ENCODE measurements around the gene VTI1A. TPM values are rescaled to one million over a fixed set of nuclear protein-coding genes. Genes with fewer than 3 reads are reported as not detected.

The VTI1A gene
- total and polyA plus RNA-seq, 4 donors, result 23.5 to 46.7 (median 34.3) TPM

DNA sequence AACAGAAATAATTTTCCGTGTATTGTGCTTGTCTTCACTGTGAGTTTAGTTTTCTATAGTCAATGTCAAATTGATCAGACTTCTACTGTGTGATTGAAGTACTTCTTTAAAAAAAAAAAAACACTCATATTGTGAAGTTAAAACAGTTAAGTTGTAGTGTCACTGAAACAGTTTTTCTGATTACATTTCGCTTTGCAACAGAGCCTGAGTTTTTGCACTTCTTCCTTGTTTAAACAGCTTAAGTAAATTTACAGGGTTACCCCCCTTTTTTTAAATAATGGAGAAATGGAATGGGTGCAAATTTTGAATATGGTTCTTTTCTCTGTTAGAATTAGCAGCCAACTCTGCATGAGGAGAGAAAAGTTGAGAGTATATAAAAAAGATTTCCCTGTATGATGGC lies 117.3 kb downstream of the VTI1A start:
- Histone ChIP-seq H3K4me3 (ENCODE audit: low read depth, low read length) (no peak overlapping the region), H3K36me3 (ENCODE audit: control insufficient read depth, insufficient read depth, low read length) (no peaks in the 10 kb centered on the region), H3K9me3 (ENCODE audit: control insufficient read depth, insufficient read depth, low read length) (no peaks in the 10 kb centered on the region), H3K27me3 (ENCODE audit: control insufficient read depth, insufficient read depth, low read length) (no peaks in the 10 kb centered on the region), H3K4me1 (ENCODE audit: control insufficient read depth, insufficient read depth, low read length) (no peaks in the 10 kb centered on the region), H3K27ac (ENCODE audit: low read depth, low read length) (no peak overlapping the region)
- no peak for DNase-seq (ENCODE audit: low read depth in 4 of 6, low spot score in 6 of 6)
- no CpG with 5 or more reads among the region's 2 CpGs for WGBS (ENCODE audit: insufficient coverage)

DNA sequence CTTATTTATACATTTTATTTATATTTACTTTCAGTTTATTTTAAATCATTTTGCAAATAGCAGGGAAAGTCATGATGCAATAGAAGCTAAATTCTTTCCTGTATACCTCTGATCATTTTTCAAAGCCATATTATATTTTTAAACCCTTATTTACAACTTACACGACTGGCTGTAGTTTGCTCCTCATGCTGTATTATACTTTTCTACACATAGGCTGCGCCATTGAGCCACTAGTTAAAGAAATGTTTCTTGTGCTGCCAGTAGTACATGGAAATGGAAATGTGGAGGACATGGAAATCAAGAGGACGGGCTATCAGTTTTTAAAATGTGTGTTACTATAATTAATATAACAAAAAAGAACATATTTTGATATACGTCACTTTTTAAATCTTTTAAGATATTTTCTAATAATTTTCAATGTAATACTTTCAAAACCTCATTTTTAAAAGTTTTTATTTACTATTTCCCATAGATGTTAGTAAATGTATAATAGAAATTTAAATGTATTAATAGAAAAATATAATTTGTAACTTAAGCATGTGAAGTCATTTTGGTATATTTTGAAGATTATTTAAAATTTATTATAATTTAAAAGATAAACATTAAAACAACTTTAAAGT lies 118.5 kb downstream of the VTI1A start:
- H3K27me3 ChIP-seq (ENCODE audit: control insufficient read depth, insufficient read depth, low read length), result no peaks in the 10 kb centered on the region
- H3K4me1 ChIP-seq (ENCODE audit: control insufficient read depth, insufficient read depth, low read length), result no peaks in the 10 kb centered on the region
- H3K4me3 ChIP-seq (ENCODE audit: low read depth, low read length), result no peak overlapping the region
- peak; percentile 48 to 94 (median 64) for DNase-seq (ENCODE audit: low read depth in 4 of 6, low spot score in 6 of 6)
- no CpG with 5 or more reads among the region's 4 CpGs for WGBS (ENCODE audit: insufficient coverage)
- no peak overlapping the region for H3K27ac ChIP-seq (ENCODE audit: low read depth, low read length)
- H3K9me3 ChIP-seq (ENCODE audit: control insufficient read depth, insufficient read depth, low read length), result no peaks in the 10 kb centered on the region
- H3K36me3 ChIP-seq (ENCODE audit: control insufficient read depth, insufficient read depth, low read length), result no peaks in the 10 kb centered on the region

DNA sequence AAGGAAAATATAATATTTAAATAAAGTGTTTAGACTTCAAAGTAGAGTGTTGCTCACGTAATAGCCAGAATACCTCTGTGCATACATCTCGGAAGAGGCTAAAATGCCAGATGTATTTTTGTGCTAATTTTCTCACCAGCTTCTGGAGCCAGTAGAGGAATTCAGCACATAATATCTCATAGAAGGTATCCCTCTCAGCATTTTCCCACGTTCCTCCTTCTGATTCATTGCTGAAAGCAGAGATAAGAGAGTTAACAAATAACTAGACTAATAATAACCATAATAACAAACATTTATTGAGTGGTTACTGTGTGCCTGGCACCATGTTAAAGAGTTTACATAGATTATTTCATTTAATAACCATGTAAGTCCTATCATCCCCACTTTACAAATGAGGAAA lies 123.6 kb downstream of the VTI1A start:
- DNase-seq (ENCODE audit: low read depth in 4 of 6, low spot score in 6 of 6), result no peak
- Histone ChIP-seq H3K9me3 (ENCODE audit: control insufficient read depth, insufficient read depth, low read length) (no peaks in the 10 kb centered on the region), H3K36me3 (ENCODE audit: control insufficient read depth, insufficient read depth, low read length) (no peaks in the 10 kb centered on the region), H3K4me3 (ENCODE audit: low read depth, low read length) (no peak overlapping the region), H3K27me3 (ENCODE audit: control insufficient read depth, insufficient read depth, low read length) (no peaks in the 10 kb centered on the region), H3K27ac (ENCODE audit: low read depth, low read length) (no peak overlapping the region), H3K4me1 (ENCODE audit: control insufficient read depth, insufficient read depth, low read length) (no peaks in the 10 kb centered on the region)
- WGBS (ENCODE audit: insufficient coverage), result no CpG with 5 or more reads among the region's 3 CpGs

DNA sequence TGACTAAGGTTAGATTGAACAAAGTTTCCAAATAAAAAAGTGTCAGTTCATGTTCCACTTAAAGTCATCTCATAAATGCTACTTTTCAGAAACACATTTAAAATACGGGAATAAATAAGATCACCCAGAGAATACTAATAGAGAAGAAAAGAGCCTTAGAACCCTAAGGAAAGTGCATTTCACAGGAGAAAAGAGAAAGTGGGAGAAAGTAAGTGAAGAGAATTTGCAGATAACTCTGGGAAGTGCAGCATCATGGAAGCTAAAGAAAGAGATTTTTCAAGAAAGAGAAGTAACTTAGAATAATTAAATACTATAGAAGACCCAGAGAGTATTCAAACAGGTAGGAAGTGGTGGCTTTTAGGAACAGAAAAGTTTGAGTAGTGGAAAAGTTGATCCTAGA lies 132.6 kb downstream of the VTI1A start:
- Histone ChIP-seq H3K4me3 (ENCODE audit: low read depth, low read length) (no peak overlapping the region), H3K4me1 (ENCODE audit: control insufficient read depth, insufficient read depth, low read length) (peaks cover 3% of the 10 kb centered on the region), H3K27ac (ENCODE audit: low read depth, low read length) (no peak overlapping the region), H3K27me3 (ENCODE audit: control insufficient read depth, insufficient read depth, low read length) (no peaks in the 10 kb centered on the region), H3K36me3 (ENCODE audit: control insufficient read depth, insufficient read depth, low read length) (no peaks in the 10 kb centered on the region), H3K9me3 (ENCODE audit: control insufficient read depth, insufficient read depth, low read length) (no peaks in the 10 kb centered on the region)
- no CpG with 5 or more reads among the region's 1 CpG for WGBS (ENCODE audit: insufficient coverage)
- DNase-seq (ENCODE audit: low read depth in 4 of 6, low spot score in 6 of 6), result no peak

DNA sequence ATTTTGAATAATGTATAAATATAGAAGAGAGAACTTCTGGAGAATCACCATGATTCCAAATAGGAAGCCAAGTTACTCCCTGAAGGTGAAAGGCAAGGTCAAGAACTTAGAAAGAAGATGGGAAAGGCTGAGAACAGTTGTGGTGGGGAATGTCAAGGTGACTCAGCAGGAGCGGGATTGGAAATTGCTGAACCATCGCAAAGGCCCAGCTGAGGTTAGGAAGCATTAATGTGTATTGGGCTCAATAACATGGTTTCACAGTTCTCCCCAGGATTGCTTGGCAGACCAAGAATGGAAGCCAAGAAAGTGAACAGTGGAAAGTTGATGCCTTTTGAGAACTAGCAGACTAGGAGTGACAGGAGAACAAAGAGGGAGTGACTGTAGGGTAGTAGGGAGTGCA lies 133.3 kb downstream of the VTI1A start:
- no peaks in the 10 kb centered on the region for H3K27me3 ChIP-seq (ENCODE audit: control insufficient read depth, insufficient read depth, low read length)
- no peaks in the 10 kb centered on the region for H3K9me3 ChIP-seq (ENCODE audit: control insufficient read depth, insufficient read depth, low read length)
- H3K27ac ChIP-seq (ENCODE audit: low read depth, low read length), result no peak overlapping the region
- no peak overlapping the region for H3K4me3 ChIP-seq (ENCODE audit: low read depth, low read length)
- H3K4me1 ChIP-seq (ENCODE audit: control insufficient read depth, insufficient read depth, low read length), result peaks cover 3% of the 10 kb centered on the region
- H3K36me3 ChIP-seq (ENCODE audit: control insufficient read depth, insufficient read depth, low read length), result no peaks in the 10 kb centered on the region
- WGBS (ENCODE audit: insufficient coverage), result 67% methylated on average over 2 of the region's 2 CpGs
- peak in 1 of 6 donors; percentile 19 for DNase-seq (ENCODE audit: low read depth in 4 of 6, low spot score in 6 of 6)

DNA sequence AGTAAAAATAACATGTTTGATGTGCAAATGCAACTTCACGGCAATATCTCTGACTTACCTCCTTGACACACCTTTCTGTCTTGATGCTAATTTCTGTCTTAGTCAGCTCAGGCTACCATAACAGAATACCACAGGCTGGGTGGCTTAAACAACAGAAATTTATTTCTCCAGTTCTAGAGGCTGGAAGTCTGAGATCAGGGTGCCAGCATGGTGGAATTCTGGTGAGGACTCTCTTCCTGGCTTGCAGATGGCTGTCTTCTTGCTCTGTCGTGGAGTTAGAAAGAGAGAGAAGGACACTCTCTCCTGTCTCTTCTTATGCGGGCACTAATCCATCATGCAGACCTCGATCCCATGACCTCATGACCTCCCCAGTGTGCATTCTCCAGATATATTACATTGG lies 134.9 kb downstream of the VTI1A start:
- Histone ChIP-seq H3K4me1 (ENCODE audit: control insufficient read depth, insufficient read depth, low read length) (peaks cover 3% of the 10 kb centered on the region), H3K4me3 (ENCODE audit: low read depth, low read length) (no peak overlapping the region), H3K9me3 (ENCODE audit: control insufficient read depth, insufficient read depth, low read length) (no peaks in the 10 kb centered on the region), H3K36me3 (ENCODE audit: control insufficient read depth, insufficient read depth, low read length) (no peaks in the 10 kb centered on the region), H3K27me3 (ENCODE audit: control insufficient read depth, insufficient read depth, low read length) (no peaks in the 10 kb centered on the region), H3K27ac (ENCODE audit: low read depth, low read length) (no peak overlapping the region)
- WGBS (ENCODE audit: insufficient coverage), result no CpG with 5 or more reads among the region's 4 CpGs
- DNase-seq (ENCODE audit: low read depth in 4 of 6, low spot score in 6 of 6), result no peak

DNA sequence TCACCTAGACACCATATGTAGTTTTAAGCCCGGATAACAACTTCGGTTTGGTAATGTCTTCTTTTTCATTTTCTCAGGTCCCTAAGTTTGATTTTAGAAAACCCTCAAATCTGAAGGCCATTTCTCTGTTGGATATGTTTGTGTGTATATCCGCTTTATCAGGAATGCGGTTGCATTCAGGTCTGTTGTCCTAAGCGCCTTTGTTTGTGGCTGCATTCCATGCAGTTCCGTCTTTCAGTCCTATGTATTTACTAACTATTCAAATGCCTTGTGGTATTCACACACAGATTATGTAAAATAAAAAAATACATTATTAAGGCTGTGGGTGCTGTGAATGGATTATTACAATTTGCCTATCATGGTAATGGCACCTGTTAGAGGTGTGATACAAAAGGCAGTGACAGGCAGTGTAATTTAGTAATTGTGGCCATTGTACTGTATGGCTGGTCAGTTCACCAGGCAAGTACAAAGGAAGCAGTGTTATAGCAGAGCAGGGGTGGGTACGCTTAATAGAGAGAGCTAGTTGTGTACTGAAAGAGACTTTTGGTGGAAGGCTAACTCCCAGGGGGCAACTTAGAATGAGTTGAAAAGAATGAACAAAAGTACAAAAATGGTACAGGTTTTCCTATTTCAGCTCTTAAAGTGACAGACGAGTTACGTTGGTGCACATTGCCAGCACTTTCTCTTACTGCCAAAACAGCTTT lies 136.4 kb downstream of the VTI1A start:
- H3K4me1 ChIP-seq (ENCODE audit: control insufficient read depth, insufficient read depth, low read length), result peaks cover 3% of the 10 kb centered on the region
- H3K4me3 ChIP-seq (ENCODE audit: low read depth, low read length), result no peak overlapping the region
- DNase-seq (ENCODE audit: low read depth in 4 of 6, low spot score in 6 of 6), result peak in 2 of 6 donors; percentile 52 to 67
- no peaks in the 10 kb centered on the region for H3K27me3 ChIP-seq (ENCODE audit: control insufficient read depth, insufficient read depth, low read length)
- H3K9me3 ChIP-seq (ENCODE audit: control insufficient read depth, insufficient read depth, low read length), result no peaks in the 10 kb centered on the region
- H3K27ac ChIP-seq (ENCODE audit: low read depth, low read length), result no peak overlapping the region
- H3K36me3 ChIP-seq (ENCODE audit: control insufficient read depth, insufficient read depth, low read length), result no peaks in the 10 kb centered on the region
- 44% methylated on average over 3 of the region's 9 CpGs for WGBS (ENCODE audit: insufficient coverage)

DNA sequence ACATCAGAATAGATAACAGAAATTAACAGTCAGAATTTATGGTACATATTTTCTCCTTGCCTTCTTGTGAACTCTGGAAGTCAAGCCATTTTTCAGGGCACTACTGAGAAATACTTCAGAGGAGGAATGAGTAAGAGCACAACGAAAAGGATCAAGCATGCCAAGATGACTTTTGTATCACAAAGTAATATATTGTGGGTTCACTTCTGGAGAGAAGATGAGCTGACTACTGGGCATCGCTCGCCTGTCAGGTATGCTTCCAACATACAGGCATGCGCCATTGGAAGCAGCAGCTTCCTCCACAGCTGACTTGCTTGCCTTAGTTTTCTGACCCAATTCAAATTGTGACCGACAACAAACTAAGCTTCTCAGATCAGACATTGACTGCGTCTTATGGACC lies 137.3 kb downstream of the VTI1A start:
- Histone ChIP-seq H3K4me1 (ENCODE audit: control insufficient read depth, insufficient read depth, low read length) (peaks cover 3% of the 10 kb centered on the region), H3K4me3 (ENCODE audit: low read depth, low read length) (no peak overlapping the region), H3K27me3 (ENCODE audit: control insufficient read depth, insufficient read depth, low read length) (no peaks in the 10 kb centered on the region), H3K36me3 (ENCODE audit: control insufficient read depth, insufficient read depth, low read length) (no peaks in the 10 kb centered on the region), H3K9me3 (ENCODE audit: control insufficient read depth, insufficient read depth, low read length) (no peaks in the 10 kb centered on the region), H3K27ac (ENCODE audit: low read depth, low read length) (no peak overlapping the region)
- WGBS (ENCODE audit: insufficient coverage), result 96% methylated on average over 4 of the region's 6 CpGs
- no peak for DNase-seq (ENCODE audit: low read depth in 4 of 6, low spot score in 6 of 6)

DNA sequence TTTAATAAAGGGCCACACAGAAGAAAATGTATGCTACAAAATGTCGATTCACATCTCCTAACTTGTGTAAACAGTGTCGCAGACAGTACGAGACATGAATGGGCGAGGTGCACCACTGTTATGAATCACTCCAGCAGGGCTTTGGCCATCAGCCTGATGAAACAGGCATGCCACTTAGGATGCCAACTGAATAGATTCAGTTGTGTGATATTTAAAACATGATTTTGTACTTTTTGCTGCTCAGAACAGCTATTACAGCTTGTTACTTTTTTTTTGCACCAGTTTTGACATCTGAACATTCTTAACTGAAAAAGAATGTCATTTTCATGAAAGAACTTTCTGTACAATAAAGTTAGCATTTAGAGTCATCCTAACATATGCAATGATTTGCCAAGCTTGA lies 138.1 kb downstream of the VTI1A start:
- Histone ChIP-seq H3K27ac (ENCODE audit: low read depth, low read length) (no peak overlapping the region), H3K4me1 (ENCODE audit: control insufficient read depth, insufficient read depth, low read length) (peaks cover 3% of the 10 kb centered on the region), H3K9me3 (ENCODE audit: control insufficient read depth, insufficient read depth, low read length) (no peaks in the 10 kb centered on the region), H3K36me3 (ENCODE audit: control insufficient read depth, insufficient read depth, low read length) (no peaks in the 10 kb centered on the region), H3K27me3 (ENCODE audit: control insufficient read depth, insufficient read depth, low read length) (no peaks in the 10 kb centered on the region), H3K4me3 (ENCODE audit: low read depth, low read length) (no peak overlapping the region)
- peak in 2 of 6 donors; percentile 37 to 75 for DNase-seq (ENCODE audit: low read depth in 4 of 6, low spot score in 6 of 6)
- WGBS (ENCODE audit: insufficient coverage), result 40% methylated on average over 1 of the region's 4 CpGs

DNA sequence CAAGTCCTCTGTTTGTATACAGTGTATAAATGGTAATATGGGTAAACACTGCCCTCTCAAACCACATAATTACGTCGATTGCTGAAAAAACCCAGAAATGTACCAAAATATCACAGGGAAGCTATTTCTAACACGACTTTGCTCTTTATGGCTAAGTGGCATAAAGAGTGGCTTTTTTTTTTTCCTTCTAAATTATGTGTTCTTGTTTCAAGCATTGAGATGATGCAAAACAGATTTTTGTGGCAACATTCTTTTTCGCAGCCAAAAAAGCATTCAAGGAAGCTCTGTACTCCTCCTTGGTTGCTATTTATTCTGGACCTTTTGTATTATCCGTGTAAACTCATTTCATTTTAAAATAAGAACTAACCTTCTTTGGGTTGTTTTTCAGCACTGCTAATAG lies 138.9 kb downstream of the VTI1A start:
- Histone ChIP-seq H3K36me3 (ENCODE audit: control insufficient read depth, insufficient read depth, low read length) (no peaks in the 10 kb centered on the region), H3K4me3 (ENCODE audit: low read depth, low read length) (no peak overlapping the region), H3K27me3 (ENCODE audit: control insufficient read depth, insufficient read depth, low read length) (no peaks in the 10 kb centered on the region), H3K4me1 (ENCODE audit: control insufficient read depth, insufficient read depth, low read length) (peaks cover 3% of the 10 kb centered on the region), H3K27ac (ENCODE audit: low read depth, low read length) (no peak overlapping the region), H3K9me3 (ENCODE audit: control insufficient read depth, insufficient read depth, low read length) (no peaks in the 10 kb centered on the region)
- WGBS (ENCODE audit: insufficient coverage), result no CpG with 5 or more reads among the region's 5 CpGs
- peak in 1 of 6 donors; percentile 41 for DNase-seq (ENCODE audit: low read depth in 4 of 6, low spot score in 6 of 6)

All from spinal cord (tissue), 10 donors.